Measurements from ENCODE around the gene MICAL3. TPM values are rescaled to one million over a fixed set of nuclear protein-coding genes. Genes with fewer than 3 reads are reported as not detected.

The MICAL3 gene
- total and polyA plus RNA-seq, 4 donors, result 59.9 to 113 (median 75.9) TPM

GRCh38 chr22:17833489-17833888, 190.9 kb downstream of the MICAL3 start:
- no peaks in the 10 kb centered on the region for H3K9me3 ChIP-seq (ENCODE audit: control insufficient read depth, insufficient read depth, low read length)
- H3K4me3 ChIP-seq (ENCODE audit: low read depth, low read length), result no peak overlapping the region
- DNase-seq (ENCODE audit: low read depth in 4 of 6, low spot score in 6 of 6), result no peak
- no peaks in the 10 kb centered on the region for H3K27me3 ChIP-seq (ENCODE audit: control insufficient read depth, insufficient read depth, low read length)
- H3K36me3 ChIP-seq (ENCODE audit: control insufficient read depth, insufficient read depth, low read length), result peaks cover 83% of the 10 kb centered on the region
- WGBS (ENCODE audit: insufficient coverage), result 89% methylated on average over 9 of the region's 12 CpGs
- H3K27ac ChIP-seq (ENCODE audit: low read depth, low read length), result no peak overlapping the region
- peaks cover 54% of the 10 kb centered on the region for H3K4me1 ChIP-seq (ENCODE audit: control insufficient read depth, insufficient read depth, low read length)

- Histone ChIP-seq H3K27me3 (ENCODE audit: control insufficient read depth, insufficient read depth, low read length) (no peaks in the 10 kb centered on the region), H3K4me1 (ENCODE audit: control insufficient read depth, insufficient read depth, low read length) (peaks cover 60% of the 10 kb centered on the region), H3K36me3 (ENCODE audit: control insufficient read depth, insufficient read depth, low read length) (peaks cover 85% of the 10 kb centered on the region), H3K27ac (ENCODE audit: low read depth, low read length) (no peak overlapping the region), H3K4me3 (ENCODE audit: low read depth, low read length) (no peak overlapping the region), H3K9me3 (ENCODE audit: control insufficient read depth, insufficient read depth, low read length) (no peaks in the 10 kb centered on the region)
- DNase-seq (ENCODE audit: low read depth in 4 of 6, low spot score in 6 of 6), result no peak
- 89% methylated on average over 9 of the region's 10 CpGs for WGBS (ENCODE audit: insufficient coverage)
These were observed 191.7 kb downstream of the MICAL3 start for GRCh38 chr22:17832665-17833064.

- H3K4me1 ChIP-seq (ENCODE audit: control insufficient read depth, insufficient read depth, low read length), result peaks cover 52% of the 10 kb centered on the region
- DNase-seq (ENCODE audit: low read depth in 4 of 6, low spot score in 6 of 6), result no peak
- no peaks in the 10 kb centered on the region for H3K27me3 ChIP-seq (ENCODE audit: control insufficient read depth, insufficient read depth, low read length)
- 72% methylated on average over 11 of the region's 17 CpGs for WGBS (ENCODE audit: insufficient coverage)
- no peak overlapping the region for H3K4me3 ChIP-seq (ENCODE audit: low read depth, low read length)
- H3K27ac ChIP-seq (ENCODE audit: low read depth, low read length), result no peak overlapping the region
- no peaks in the 10 kb centered on the region for H3K9me3 ChIP-seq (ENCODE audit: control insufficient read depth, insufficient read depth, low read length)
- peaks cover 92% of the 10 kb centered on the region for H3K36me3 ChIP-seq (ENCODE audit: control insufficient read depth, insufficient read depth, low read length)
These were observed 192.7 kb downstream of the MICAL3 start for GRCh38 chr22:17831501-17832251.

- Histone ChIP-seq H3K4me1 (ENCODE audit: control insufficient read depth, insufficient read depth, low read length) (peaks cover 38% of the 10 kb centered on the region), H3K27ac (ENCODE audit: low read depth, low read length) (no peak overlapping the region)
These were observed 194.1 kb downstream of the MICAL3 start for GRCh38 chr22:17830043-17830961.

GRCh38 chr22:17829695-17830042, 194.7 kb downstream of the MICAL3 start:
- Histone ChIP-seq H3K27me3 (ENCODE audit: control insufficient read depth, insufficient read depth, low read length) (no peaks in the 10 kb centered on the region), H3K27ac (ENCODE audit: low read depth, low read length) (no peak overlapping the region), H3K4me1 (ENCODE audit: control insufficient read depth, insufficient read depth, low read length) (peaks cover 32% of the 10 kb centered on the region), H3K36me3 (ENCODE audit: control insufficient read depth, insufficient read depth, low read length) (peaks cover 94% of the 10 kb centered on the region), H3K9me3 (ENCODE audit: control insufficient read depth, insufficient read depth, low read length) (no peaks in the 10 kb centered on the region), H3K4me3 (ENCODE audit: low read depth, low read length) (no peak overlapping the region)
- 82% methylated on average over 3 of the region's 5 CpGs for WGBS (ENCODE audit: insufficient coverage)
- no peak for DNase-seq (ENCODE audit: low read depth in 4 of 6, low spot score in 6 of 6)

More at GRCh38 chr22:17830043-17830961, 194.1 kb downstream of the MICAL3 start:
- peak; percentile 70 to 95 (median 78) for DNase-seq (ENCODE audit: low read depth in 4 of 6, low spot score in 6 of 6)
- H3K9me3 ChIP-seq (ENCODE audit: control insufficient read depth, insufficient read depth, low read length), result no peaks in the 10 kb centered on the region
- no peaks in the 10 kb centered on the region for H3K27me3 ChIP-seq (ENCODE audit: control insufficient read depth, insufficient read depth, low read length)
- peaks cover 95% of the 10 kb centered on the region for H3K36me3 ChIP-seq (ENCODE audit: control insufficient read depth, insufficient read depth, low read length)
- H3K4me3 ChIP-seq (ENCODE audit: low read depth, low read length), result no peak overlapping the region
- 56% methylated on average over 30 of the region's 31 CpGs for WGBS (ENCODE audit: insufficient coverage)

DNA sequence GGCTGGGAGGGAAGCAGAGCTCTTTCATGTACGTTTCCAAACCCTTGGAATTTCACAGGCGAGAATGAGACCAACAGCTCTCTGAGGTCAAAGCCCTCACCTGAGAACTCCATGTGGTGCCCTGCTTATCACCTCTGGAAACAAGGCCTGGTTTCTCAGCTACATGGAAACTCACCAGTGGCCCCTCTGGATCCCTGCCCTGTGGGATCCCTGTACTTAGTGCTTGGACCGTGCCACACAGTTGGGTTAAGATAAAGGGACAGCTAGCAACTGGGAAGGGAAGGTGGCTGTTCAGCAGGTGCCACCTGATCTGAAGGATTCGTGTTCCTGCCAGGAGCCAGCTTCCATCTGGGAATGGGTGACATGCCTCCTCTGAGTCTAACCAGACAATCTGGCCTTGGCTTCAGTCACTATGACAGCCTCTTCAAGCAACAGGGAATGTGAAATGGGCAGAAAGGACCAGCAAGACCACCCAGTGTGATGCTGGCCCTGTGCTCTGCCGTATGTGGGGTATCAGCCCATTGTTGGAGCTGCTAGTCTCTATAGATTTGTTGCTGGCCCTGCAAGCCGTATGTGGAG, 195.8 kb downstream of the MICAL3 start:
- Histone ChIP-seq H3K4me1 (ENCODE audit: control insufficient read depth, insufficient read depth, low read length) (peaks cover 31% of the 10 kb centered on the region), H3K4me3 (ENCODE audit: low read depth, low read length) (no peak overlapping the region), H3K9me3 (ENCODE audit: control insufficient read depth, insufficient read depth, low read length) (no peaks in the 10 kb centered on the region), H3K27ac (ENCODE audit: low read depth, low read length) (no peak overlapping the region), H3K36me3 (ENCODE audit: control insufficient read depth, insufficient read depth, low read length) (peaks cover 97% of the 10 kb centered on the region), H3K27me3 (ENCODE audit: control insufficient read depth, insufficient read depth, low read length) (no peaks in the 10 kb centered on the region)
- WGBS (ENCODE audit: insufficient coverage), result 60% methylated on average over 6 of the region's 6 CpGs
- no peak for DNase-seq (ENCODE audit: low read depth in 4 of 6, low spot score in 6 of 6)

GRCh38 chr22:17827466-17827865, 196.9 kb downstream of the MICAL3 start:
- Histone ChIP-seq H3K27ac (ENCODE audit: low read depth, low read length) (no peak overlapping the region), H3K36me3 (ENCODE audit: control insufficient read depth, insufficient read depth, low read length) (peaks cover 94% of the 10 kb centered on the region), H3K27me3 (ENCODE audit: control insufficient read depth, insufficient read depth, low read length) (no peaks in the 10 kb centered on the region), H3K4me1 (ENCODE audit: control insufficient read depth, insufficient read depth, low read length) (peaks cover 36% of the 10 kb centered on the region), H3K4me3 (ENCODE audit: low read depth, low read length) (no peak overlapping the region), H3K9me3 (ENCODE audit: control insufficient read depth, insufficient read depth, low read length) (no peaks in the 10 kb centered on the region)
- DNase-seq (ENCODE audit: low read depth in 4 of 6, low spot score in 6 of 6), result no peak
- 90% methylated on average over 13 of the region's 16 CpGs for WGBS (ENCODE audit: insufficient coverage)

GRCh38 chr22:17825876-17826550, 198.3 kb downstream of the MICAL3 start:
- no peak for DNase-seq (ENCODE audit: low read depth in 4 of 6, low spot score in 6 of 6)
- 88% methylated on average over 21 of the region's 22 CpGs for WGBS (ENCODE audit: insufficient coverage)
- H3K4me1 ChIP-seq (ENCODE audit: control insufficient read depth, insufficient read depth, low read length), result peaks cover 33% of the 10 kb centered on the region
- no peak overlapping the region for H3K27ac ChIP-seq (ENCODE audit: low read depth, low read length)
- H3K36me3 ChIP-seq (ENCODE audit: control insufficient read depth, insufficient read depth, low read length), result peaks cover 94% of the 10 kb centered on the region
- H3K9me3 ChIP-seq (ENCODE audit: control insufficient read depth, insufficient read depth, low read length), result no peaks in the 10 kb centered on the region
- H3K4me3 ChIP-seq (ENCODE audit: low read depth, low read length), result no peak overlapping the region
- no peaks in the 10 kb centered on the region for H3K27me3 ChIP-seq (ENCODE audit: control insufficient read depth, insufficient read depth, low read length)

DNA sequence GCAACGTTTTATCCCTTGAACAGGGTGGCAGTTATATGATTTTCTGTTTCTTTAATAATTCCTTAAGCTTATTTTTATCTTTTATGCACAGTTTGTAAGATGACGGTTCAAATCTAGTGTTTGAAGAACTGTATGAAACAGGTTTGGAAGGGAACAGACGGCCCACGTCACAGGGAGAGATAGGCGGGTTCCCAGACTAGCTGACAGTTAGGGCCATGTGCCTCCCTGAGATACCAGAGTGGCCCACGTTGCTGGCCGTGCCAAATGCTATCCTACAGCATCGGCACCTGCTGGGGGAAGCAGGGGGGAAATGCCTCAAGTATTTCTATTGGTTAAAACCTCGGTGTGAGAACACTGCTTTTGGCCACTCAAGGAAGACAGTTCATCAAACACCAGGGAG, 199.9 kb downstream of the MICAL3 start:
- Histone ChIP-seq H3K4me1 (ENCODE audit: control insufficient read depth, insufficient read depth, low read length) (peaks cover 18% of the 10 kb centered on the region), H3K27ac (ENCODE audit: low read depth, low read length) (no peak overlapping the region), H3K9me3 (ENCODE audit: control insufficient read depth, insufficient read depth, low read length) (no peaks in the 10 kb centered on the region), H3K36me3 (ENCODE audit: control insufficient read depth, insufficient read depth, low read length) (peaks cover 87% of the 10 kb centered on the region), H3K4me3 (ENCODE audit: low read depth, low read length) (no peak overlapping the region), H3K27me3 (ENCODE audit: control insufficient read depth, insufficient read depth, low read length) (no peaks in the 10 kb centered on the region)
- WGBS (ENCODE audit: insufficient coverage), result 71% methylated on average over 7 of the region's 9 CpGs
- DNase-seq (ENCODE audit: low read depth in 4 of 6, low spot score in 6 of 6), result no peak

Data from spinal cord (tissue), 10 donors.